ENCODE measurements around the gene TBC1D3B.

Gene TBC1D3B

DNA sequence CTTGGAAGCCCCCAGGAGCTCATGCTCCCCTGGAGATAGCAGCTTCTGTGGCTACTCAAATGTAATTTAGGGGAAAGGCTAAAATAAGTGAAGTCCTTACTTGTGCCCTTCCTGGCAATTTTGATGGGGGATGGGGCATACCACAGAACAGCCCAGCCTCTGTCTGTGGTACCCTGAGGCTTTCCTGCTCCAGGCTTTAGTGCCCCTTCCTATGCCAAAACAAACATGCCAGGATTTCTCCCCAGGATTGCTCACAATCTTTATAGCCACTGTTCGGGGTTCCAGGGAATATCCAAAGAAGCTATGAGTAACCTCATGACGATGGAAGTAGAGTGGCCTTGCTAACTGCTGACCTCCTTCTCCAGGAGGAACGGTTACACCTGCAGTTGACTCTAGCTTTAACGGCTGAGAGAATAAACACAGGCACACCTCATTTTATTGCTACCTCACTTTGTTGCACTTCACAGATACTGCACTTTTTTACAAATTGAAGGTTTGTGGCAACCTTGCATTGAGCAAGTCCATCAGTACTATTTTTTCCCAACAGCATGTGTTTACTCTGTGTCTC lies 47.9 kb downstream of the TBC1D3B start:
- no peak for TF ChIP-seq EZH2phosphoT487 (conservative IDR thresholded peaks at IDR 0.05; ENCODE audit: low read length)
- TF ChIP-seq, protein P1, sequence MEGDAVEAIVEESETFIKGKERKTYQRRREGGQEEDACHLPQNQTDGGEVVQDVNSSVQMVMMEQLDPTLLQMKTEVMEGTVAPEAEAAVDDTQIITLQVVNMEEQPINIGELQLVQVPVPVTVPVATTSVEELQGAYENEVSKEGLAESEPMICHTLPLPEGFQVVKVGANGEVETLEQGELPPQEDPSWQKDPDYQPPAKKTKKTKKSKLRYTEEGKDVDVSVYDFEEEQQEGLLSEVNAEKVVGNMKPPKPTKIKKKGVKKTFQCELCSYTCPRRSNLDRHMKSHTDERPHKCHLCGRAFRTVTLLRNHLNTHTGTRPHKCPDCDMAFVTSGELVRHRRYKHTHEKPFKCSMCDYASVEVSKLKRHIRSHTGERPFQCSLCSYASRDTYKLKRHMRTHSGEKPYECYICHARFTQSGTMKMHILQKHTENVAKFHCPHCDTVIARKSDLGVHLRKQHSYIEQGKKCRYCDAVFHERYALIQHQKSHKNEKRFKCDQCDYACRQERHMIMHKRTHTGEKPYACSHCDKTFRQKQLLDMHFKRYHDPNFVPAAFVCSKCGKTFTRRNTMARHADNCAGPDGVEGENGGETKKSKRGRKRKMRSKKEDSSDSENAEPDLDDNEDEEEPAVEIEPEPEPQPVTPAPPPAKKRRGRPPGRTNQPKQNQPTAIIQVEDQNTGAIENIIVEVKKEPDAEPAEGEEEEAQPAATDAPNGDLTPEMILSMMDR (IDR thresholded peaks at IDR 0.05; ENCODE audit: insufficient read depth, low read length, poor library complexity, severe bottlenecking) = no peak
- H3K27ac ChIP-seq (ENCODE audit: low read depth, low read length) = no peak overlapping the region
- H3K79me2 ChIP-seq (ENCODE audit: insufficient read depth, low read length) = no peaks in the 10 kb centered on the region
- no peak overlapping the region for H3K4me2 ChIP-seq (ENCODE audit: low read depth, low read length, poor library complexity, severe bottlenecking)
- no peaks in the 10 kb centered on the region for H4K20me1 ChIP-seq (ENCODE audit: low read depth, low read length)
- no peak overlapping the region for H3K4me3 ChIP-seq (ENCODE audit: insufficient read depth, low read length, poor library complexity, severe bottlenecking)
- no peaks in the 10 kb centered on the region for H3K9me2 ChIP-seq (replicated peaks; ENCODE audit: insufficient read depth, low read length)
- no peaks in the 10 kb centered on the region for H3K27me3 ChIP-seq (ENCODE audit: low read length)
- peaks cover 24% of the 10 kb centered on the region for H3K9me3 ChIP-seq (ENCODE audit: insufficient read depth, low read length)
- no peak overlapping the region for H2AFZ ChIP-seq (ENCODE audit: low read depth, low read length, severe bottlenecking)
- no peaks in the 10 kb centered on the region for H3F3A ChIP-seq (ENCODE audit: insufficient read depth)
- no peaks in the 10 kb centered on the region for H3K36me3 ChIP-seq (ENCODE audit: low read length)
- no peak overlapping the region for H3K9ac ChIP-seq (ENCODE audit: low read length)

DNA sequence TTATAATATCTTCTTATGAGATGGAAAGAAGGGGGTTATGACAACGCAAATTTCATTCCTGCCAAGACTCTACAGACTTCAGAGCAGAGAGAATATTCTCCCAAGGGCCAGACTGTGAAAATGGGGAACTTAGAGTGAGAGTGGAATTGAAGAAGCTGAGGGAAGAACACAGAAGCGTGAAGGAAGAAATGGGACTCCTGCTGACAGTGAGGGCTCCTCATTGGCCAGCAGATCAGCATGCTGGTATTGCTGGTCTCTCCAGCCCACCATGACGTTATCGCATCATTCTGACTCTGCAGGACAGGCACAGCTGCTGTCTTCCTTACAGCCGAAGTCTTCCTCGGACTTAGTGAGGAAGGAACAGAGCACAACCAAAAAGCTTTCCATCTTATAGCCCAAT lies 48.5 kb downstream of the TBC1D3B start:
- TF ChIP-seq, protein P1 (IDR thresholded peaks at IDR 0.05; ENCODE audit: insufficient read depth, low read length, poor library complexity, severe bottlenecking) = no peak
- Histone ChIP-seq H3K79me2 (ENCODE audit: insufficient read depth, low read length) (no peaks in the 10 kb centered on the region), H3F3A (ENCODE audit: insufficient read depth) (no peaks in the 10 kb centered on the region), H3K9me3 (ENCODE audit: insufficient read depth, low read length) (peaks cover 24% of the 10 kb centered on the region), H3K36me3 (ENCODE audit: low read length) (no peaks in the 10 kb centered on the region), H3K9ac (ENCODE audit: low read length) (no peak overlapping the region), H3K9me2 (replicated peaks; ENCODE audit: insufficient read depth, low read length) (no peaks in the 10 kb centered on the region), H3K27me3 (ENCODE audit: low read length) (no peaks in the 10 kb centered on the region), H3K4me2 (ENCODE audit: low read depth, low read length, poor library complexity, severe bottlenecking) (no peak overlapping the region), H2AFZ (ENCODE audit: low read depth, low read length, severe bottlenecking) (no peak overlapping the region), H4K20me1 (ENCODE audit: low read depth, low read length) (no peaks in the 10 kb centered on the region), H3K27ac (ENCODE audit: low read depth, low read length) (no peak overlapping the region), H3K4me3 (ENCODE audit: insufficient read depth, low read length, poor library complexity, severe bottlenecking) (no peak overlapping the region)

DNA sequence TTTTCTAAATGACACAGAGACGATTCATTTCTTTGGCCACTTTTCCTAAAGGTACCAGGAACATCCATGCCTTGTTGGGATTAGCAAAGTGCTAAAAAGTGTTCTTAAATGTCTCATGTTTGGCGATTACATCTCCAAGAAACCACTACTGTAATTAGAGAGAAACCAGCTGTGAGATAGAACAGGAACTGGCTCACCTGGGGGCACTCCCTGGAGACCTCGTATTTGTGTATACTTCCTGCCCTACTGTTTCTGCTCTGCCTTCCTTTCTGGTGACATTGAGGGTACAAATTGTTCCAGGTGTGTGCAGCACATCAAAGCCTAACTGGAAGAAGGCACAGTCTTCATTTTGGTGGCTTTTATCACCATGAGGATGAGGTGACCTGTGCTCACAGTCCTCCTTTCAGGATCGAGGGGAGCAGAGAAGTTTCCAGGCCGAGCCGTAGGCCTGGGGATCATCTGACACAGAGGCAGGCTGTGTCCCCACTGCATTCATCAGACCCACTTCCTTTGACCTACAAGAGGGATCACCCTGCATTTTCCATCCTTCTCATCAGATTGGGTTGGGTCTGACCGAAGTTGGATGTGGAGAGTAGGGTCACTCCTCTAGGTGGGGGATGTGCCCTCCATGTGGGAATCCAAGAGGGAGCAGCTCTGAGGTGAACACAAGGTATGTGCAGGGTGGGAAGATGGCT lies 49.1 kb downstream of the TBC1D3B start:
- no peak overlapping the region for H3K27ac ChIP-seq (ENCODE audit: low read depth, low read length)
- peak overlapping the region; percentile 5 for H3K4me2 ChIP-seq (ENCODE audit: low read depth, low read length, poor library complexity, severe bottlenecking)
- no peaks in the 10 kb centered on the region for H3K36me3 ChIP-seq (ENCODE audit: low read length)
- H3K9me3 ChIP-seq (ENCODE audit: insufficient read depth, low read length) = peaks cover 24% of the 10 kb centered on the region
- H3K4me3 ChIP-seq (ENCODE audit: insufficient read depth, low read length, poor library complexity, severe bottlenecking) = no peak overlapping the region
- TF ChIP-seq EZH2phosphoT487 (conservative IDR thresholded peaks at IDR 0.05; ENCODE audit: low read length) = no peak
- TF ChIP-seq, protein P1 (IDR thresholded peaks at IDR 0.05; ENCODE audit: insufficient read depth, low read length, poor library complexity, severe bottlenecking) = no peak
- no peaks in the 10 kb centered on the region for H4K20me1 ChIP-seq (ENCODE audit: low read depth, low read length)
- H3K27me3 ChIP-seq (ENCODE audit: low read length) = no peaks in the 10 kb centered on the region
- no peaks in the 10 kb centered on the region for H3F3A ChIP-seq (ENCODE audit: insufficient read depth)
- H3K9me2 ChIP-seq (replicated peaks; ENCODE audit: insufficient read depth, low read length) = no peaks in the 10 kb centered on the region
- H3K79me2 ChIP-seq (ENCODE audit: insufficient read depth, low read length) = no peaks in the 10 kb centered on the region
- no peak overlapping the region for H3K9ac ChIP-seq (ENCODE audit: low read length)
- no peak overlapping the region for H2AFZ ChIP-seq (ENCODE audit: low read depth, low read length, severe bottlenecking)

All from SU-DHL-6 (cell line).